KOPT-K1 (cell line): ENCODE results near the gene NR1H2.

Experiments
- H3K27ac ChIP-seq: fragments of 200-600 bp; sonication (generic); 2 replicates; pipeline ENCODE4 v1.5.1; 2016; ENCODE audit warnings: antibody characterized with exemption, mild to moderate bottlenecking, low read depth, low read length; ENCODE audit not compliant: poor library complexity, severe bottlenecking
- H3K36me3 ChIP-seq: fragments of 200-600 bp; sonication (generic); 2 replicates; pipeline ENCODE4 v1.5.1; 2017; ENCODE audit warnings: antibody characterized with exemption, mild to moderate bottlenecking, low read length, moderate library complexity; ENCODE audit not compliant: insufficient read depth
- H3K9me3 ChIP-seq: fragments of 200-600 bp; sonication (generic); 2 replicates; pipeline ENCODE4 v1.5.1; 2017; ENCODE audit warnings: antibody characterized with exemption, low read length, mild to moderate bottlenecking; ENCODE audit not compliant: insufficient read depth, poor library complexity, severe bottlenecking

Gene NR1H2

GRCh38 chr19:50359328-50359818, 16.9 kb upstream of the NR1H2 start:
- Histone ChIP-seq H3K36me3 (no peaks in the 10 kb centered on the region), H3K9me3 (no peaks in the 10 kb centered on the region), H3K27ac (no peak overlapping the region)

- H3K36me3 ChIP-seq = no peaks in the 10 kb centered on the region
- no peaks in the 10 kb centered on the region for H3K9me3 ChIP-seq
- H3K27ac ChIP-seq = no peak overlapping the region
Observed at GRCh38 chr19:50361290-50362029, 14.8 kb upstream of the NR1H2 start.

- Histone ChIP-seq H3K9me3 (no peaks in the 10 kb centered on the region), H3K36me3 (no peaks in the 10 kb centered on the region), H3K27ac (no peak overlapping the region)
Observed at GRCh38 chr19:50362030-50362412, 14.2 kb upstream of the NR1H2 start.

GRCh38 chr19:50362656-50363424, 13.4 kb upstream of the NR1H2 start:
- Histone ChIP-seq H3K9me3 (no peaks in the 10 kb centered on the region), H3K27ac (no peak overlapping the region), H3K36me3 (no peaks in the 10 kb centered on the region)

GRCh38 chr19:50365434-50366306, 10.6 kb upstream of the NR1H2 start, which contains the start of gene NAPSA:
Gene NAPSA (minus strand): TSS chr19:50365639. CDS start chr19:50365621, 18 bp downstream.
- Histone ChIP-seq H3K27ac (peak within 1 kb of the TSS; percentile 39), H3K36me3 (no peaks in the 10 kb centered on the region), H3K9me3 (no peaks in the 10 kb centered on the region)

GRCh38 chr19:50368649-50369570, 7.3 kb upstream of the NR1H2 start:
- Histone ChIP-seq H3K36me3 (no peaks in the 10 kb centered on the region), H3K9me3 (no peaks in the 10 kb centered on the region), H3K27ac (peak overlapping the region; percentile 67)

GRCh38 chr19:50371914-50372475, 4.3 kb upstream of the NR1H2 start:
- no peak overlapping the region for H3K27ac ChIP-seq
- no peaks in the 10 kb centered on the region for H3K9me3 ChIP-seq
- H3K36me3 ChIP-seq = no peaks in the 10 kb centered on the region

- no peaks in the 10 kb centered on the region for H3K9me3 ChIP-seq
- no peak overlapping the region for H3K27ac ChIP-seq
Observed at GRCh38 chr19:50377051-50377461, 799 bp downstream of the NR1H2 start.

GRCh38 chr19:50377517-50377916, 1.3 kb downstream of the NR1H2 start:
- peaks cover 52% of the 10 kb centered on the region for H3K36me3 ChIP-seq
- no peaks in the 10 kb centered on the region for H3K9me3 ChIP-seq
- H3K27ac ChIP-seq = no peak overlapping the region

More at GRCh38 chr19:50377051-50377461, 799 bp downstream of the NR1H2 start:
- H3K36me3 ChIP-seq = peaks cover 47% of the 10 kb centered on the region

GRCh38 chr19:50378169-50378862, 2.1 kb downstream of the NR1H2 start:
- Histone ChIP-seq H3K27ac (no peak overlapping the region), H3K36me3 (peaks cover 59% of the 10 kb centered on the region), H3K9me3 (no peaks in the 10 kb centered on the region)

GRCh38 chr19:50378863-50379236, 2.6 kb downstream of the NR1H2 start:
- Histone ChIP-seq H3K36me3 (peaks cover 59% of the 10 kb centered on the region), H3K9me3 (no peaks in the 10 kb centered on the region), H3K27ac (no peak overlapping the region)

GRCh38 chr19:50379602-50380001, 3.3 kb downstream of the NR1H2 start:
- Histone ChIP-seq H3K27ac (no peak overlapping the region), H3K36me3 (peaks cover 59% of the 10 kb centered on the region), H3K9me3 (no peaks in the 10 kb centered on the region)

- Histone ChIP-seq H3K27ac (no peak overlapping the region), H3K36me3 (peaks cover 59% of the 10 kb centered on the region), H3K9me3 (no peaks in the 10 kb centered on the region)
Observed at GRCh38 chr19:50380137-50380536, 3.9 kb downstream of the NR1H2 start.
